ENCODE results near the gene CTSH.
"Not testable (repeated sequence)": the region's sequence is repeated elsewhere in the genome, so short reads cannot be mapped to it uniquely, and the experiment has no call there.

The CTSH gene

GRCh38 chr15:78879517-78880241 is 65.2 kb downstream of the CTSH start:
- no peak for DNase-seq

GRCh38 chr15:78878356-78878755 is 66.5 kb downstream of the CTSH start:
- no peak for DNase-seq

GRCh38 chr15:78876954-78877353 is 67.9 kb downstream of the CTSH start:
- DNase-seq: not testable (repeated sequence)

DNA sequence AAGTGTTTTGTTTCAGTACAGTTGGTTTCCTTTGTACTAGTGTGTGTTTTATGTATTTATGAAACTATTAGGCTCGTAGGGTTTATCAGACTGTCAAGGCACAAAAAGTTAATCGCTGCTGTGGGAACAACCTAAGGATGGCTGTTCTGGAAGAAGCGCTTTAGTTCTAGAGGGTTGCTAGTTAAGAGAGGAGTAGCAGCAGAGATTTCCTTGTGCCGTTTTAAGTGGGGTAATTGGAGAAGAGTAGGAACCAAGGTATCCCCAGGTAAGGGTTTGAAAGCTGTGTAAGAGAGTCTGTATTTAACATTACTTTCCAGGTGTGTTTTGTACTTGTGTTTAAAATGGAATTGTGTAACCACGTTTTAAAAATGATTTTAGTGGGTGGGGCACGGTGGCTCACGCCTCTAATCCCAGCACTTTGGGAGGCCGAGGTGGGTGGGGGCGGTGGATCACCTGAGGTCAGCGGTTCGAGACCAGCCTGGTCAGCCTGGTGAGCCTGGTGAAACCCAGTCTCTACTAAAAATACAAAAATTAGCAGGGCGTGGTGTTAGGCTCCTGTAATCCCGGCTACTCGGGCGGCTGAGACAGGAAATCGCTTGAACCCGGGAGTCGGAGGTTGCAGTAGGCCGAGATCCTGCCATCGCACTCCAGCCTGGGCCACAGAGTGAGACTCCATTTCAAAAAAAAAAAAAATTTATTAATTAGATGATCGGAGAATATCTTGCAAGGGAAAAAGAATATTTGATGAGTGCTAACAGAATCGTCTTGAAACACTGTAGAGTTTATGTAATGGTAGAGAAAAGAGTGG is 69.5 kb downstream of the CTSH start:
- DNase-seq: no peak

DNA sequence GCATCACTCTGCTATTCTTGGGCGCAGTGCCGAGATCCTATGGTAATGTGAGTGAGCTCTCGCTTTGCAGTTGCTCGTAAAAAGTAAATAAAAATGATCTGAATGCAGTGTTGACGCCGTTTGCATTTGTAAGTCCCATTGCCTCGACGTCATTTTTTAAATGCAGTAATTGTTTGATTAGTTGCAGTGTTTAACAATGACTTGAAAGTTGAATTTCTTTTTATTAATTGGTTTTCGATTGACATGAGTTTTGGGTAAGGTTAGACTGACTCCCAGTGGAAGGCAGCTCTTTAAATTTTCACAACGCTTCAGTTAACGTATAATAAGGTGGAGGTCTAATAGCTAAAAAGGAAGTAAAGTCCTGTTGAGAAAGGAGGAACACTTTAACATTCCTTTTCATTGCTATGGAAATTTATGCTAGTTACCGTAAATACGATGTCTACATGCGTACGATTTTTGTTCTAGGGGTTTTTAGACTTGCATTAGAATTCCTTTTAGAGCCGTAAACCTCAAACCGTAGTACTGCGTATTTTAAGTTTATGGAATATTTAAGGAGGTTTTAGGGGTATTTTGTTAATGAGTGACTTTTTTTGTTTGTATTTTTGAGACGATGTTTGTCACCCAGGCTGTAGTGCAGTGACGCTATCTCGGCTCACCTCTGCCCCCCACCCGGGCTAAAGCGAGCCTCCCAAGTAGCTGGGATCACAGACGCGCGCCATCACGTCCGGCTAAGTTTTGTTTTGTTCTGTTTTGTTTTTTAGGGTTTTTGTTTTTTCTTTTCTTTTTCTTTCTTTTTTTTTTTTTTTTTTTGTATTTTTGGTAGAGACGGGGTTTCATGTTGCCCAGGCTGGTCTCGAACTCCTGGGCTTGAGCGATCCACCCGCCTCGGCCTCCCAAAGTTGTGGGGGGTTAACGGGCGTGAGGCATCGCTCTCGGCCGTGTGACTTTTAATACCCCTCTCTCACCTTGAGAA is 70.8 kb downstream of the CTSH start:
- no peak for DNase-seq

DNA sequence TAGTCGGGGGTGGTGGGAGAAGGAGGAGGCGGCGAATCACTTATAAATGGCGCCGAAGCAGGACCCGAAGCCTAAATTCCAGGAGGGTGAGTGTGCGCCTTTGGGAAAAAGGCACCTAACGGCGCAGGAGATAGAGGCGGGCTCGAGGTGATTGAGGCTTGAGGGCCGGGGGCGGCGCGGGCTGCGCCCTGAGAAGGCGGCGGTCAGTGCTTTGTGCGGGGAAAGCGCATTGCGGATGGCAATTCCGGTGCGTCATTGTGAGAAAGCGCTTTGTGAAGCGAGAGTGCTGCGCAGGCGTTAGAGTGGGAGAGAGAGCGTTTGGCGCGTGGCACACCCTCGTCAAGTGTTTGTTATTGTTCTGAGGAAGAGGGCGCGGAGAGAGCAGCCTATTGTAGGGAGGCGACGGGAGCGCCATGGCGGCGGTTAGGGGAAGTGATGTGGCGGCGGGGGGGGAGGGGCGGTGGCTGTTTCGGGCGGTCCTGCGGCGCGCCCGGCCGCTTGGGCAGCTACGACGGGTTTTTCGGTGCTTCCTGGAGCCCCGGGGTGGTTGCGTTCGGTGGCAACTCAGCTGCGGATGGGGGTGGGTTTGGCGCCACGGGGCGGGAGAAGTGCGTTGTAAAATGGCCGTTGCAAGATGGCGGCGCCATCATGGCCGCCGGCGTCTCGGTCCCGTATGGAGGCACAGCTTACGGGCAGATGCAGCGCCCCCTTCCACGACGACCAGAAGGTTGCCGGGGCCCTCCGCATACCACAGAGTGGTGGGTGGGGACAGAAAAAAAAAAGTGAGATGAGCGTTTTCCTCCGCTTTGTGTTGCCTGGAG is 71.7 kb downstream of the CTSH start:
- no peak for DNase-seq

GRCh38 chr15:78872155-78872971 is 72.5 kb downstream of the CTSH start, which contains the start of gene MORF4L1:
MORF4L1 (plus strand) TSS chr15:78872890; CDS start chr15:78873018, 128 bp downstream.
- DNase-seq: peak; percentile 99

DNA sequence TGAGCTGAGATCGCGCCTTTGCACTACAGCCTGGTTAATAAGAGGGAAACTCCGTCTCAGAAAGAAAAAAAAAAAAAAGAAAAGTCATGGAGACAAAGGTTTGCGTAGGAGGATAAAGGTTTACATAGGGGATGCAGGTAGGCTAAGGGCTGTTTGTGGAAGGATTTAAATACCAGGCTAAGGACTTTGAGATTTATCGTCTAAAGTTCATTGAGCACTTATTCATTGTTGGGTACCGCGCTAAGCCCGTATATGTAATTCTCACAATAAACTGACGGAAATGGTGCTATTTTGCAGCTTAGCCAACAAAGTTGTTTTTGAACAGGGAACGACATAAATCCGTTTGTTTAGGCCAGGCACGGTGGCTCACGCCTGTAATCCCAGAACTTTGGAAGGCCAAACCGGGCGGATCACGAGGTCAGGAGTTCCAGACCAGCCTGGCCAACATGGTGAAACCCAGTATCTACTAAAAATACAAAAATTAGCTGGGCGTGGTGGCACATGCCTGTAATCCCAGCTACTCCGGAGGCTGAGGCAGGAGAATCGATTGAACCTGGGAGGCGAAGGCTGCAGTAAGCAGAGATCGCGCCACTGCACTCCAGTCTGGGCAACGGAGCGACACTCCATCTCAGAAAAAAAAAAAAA is 73.2 kb downstream of the CTSH start:
- DNase-seq: not testable (repeated sequence)

Data from cortex of kidney (tissue), 1 donor.